ENCODE measurements around the gene MLPH.

The MLPH gene

DNA sequence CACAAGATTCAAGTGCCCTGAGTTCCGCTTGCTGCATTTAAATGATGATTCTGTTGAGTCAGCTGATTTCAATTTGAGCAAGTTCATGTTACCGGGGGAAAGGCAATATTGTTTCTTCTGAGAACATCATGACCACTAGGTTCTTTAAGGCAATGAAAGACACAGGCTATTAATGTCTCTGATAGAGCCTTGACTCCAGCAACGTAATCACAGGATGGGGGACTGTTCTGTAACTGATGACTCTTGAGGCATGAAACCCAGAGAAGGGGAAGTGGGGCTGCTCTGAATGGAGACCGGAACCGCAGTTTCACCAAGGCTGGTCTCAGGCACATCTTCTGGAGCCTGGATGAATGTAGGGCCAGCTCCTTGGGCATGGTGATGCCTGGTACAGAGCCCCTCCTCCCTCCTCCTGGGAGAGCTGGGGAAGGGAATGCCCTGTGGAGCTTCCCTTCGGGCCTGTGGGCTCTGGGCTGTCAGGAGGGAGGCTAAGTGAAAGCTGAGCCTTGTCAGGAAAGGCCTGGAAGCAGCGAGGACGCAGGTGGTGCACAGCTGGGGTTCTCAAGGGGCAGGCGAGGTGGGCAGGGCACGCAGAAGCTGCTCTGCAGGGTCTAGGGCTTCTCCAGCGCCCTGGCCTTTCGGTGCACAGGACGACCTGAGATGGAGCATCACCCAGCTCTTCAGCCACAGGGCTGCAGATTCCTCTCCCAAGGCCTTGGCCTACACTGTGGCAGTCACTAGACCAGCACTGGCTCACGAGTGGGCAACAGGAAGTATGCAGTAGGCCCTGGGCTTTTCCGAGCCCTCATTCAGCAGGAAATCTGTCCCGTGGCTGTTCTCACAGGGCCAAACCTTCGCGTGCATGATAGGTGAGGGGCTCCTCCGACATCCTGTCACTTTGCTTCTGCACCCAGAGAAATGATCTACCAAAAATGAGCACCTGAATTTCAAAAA lies 42.7 kb downstream of the MLPH start:
- DNase-seq (ENCODE audit: low read depth) = no peak
- no peak for TF ChIP-seq CTCF (conservative IDR thresholded peaks at IDR 0.05; ENCODE audit: low read length)
- H3K4me3 ChIP-seq (ENCODE audit: low read length) = no peak overlapping the region

- no peak overlapping the region for H3K4me3 ChIP-seq (ENCODE audit: low read length)
- DNase-seq (ENCODE audit: low read depth) = no peak
- no peak for TF ChIP-seq CTCF (conservative IDR thresholded peaks at IDR 0.05; ENCODE audit: low read length)
Observed at GRCh38 chr2:237530472-237531433, 43.7 kb downstream of the MLPH start.

DNA sequence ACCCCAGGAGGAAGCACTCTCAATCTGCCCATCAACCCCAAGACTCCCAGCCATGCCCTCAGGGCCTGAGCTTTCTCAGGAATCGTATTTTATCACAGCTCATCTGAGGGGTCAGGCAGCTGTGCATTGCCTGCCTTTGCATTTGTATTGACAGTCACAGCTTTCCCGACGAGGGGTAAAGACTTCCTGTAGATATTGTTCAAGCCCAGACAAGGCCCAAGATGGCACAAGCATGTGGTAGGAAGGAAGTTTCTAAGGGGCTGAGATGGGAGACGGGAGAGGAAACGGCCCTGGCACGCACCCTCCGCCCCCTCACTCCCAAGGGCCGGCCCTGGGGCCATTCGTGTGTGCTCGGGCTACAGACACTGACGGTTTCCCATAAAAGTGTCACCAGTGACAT lies 45.1 kb downstream of the MLPH start:
- no peak for DNase-seq (ENCODE audit: low read depth)
- H3K4me3 ChIP-seq (ENCODE audit: low read length) = no peak overlapping the region
- TF ChIP-seq CTCF (conservative IDR thresholded peaks at IDR 0.05; ENCODE audit: low read length) = no peak

GRCh38 chr2:237533668-237534161 lies 46.7 kb downstream of the MLPH start:
- no peak for TF ChIP-seq CTCF (conservative IDR thresholded peaks at IDR 0.05; ENCODE audit: low read length)
- no peak overlapping the region for H3K4me3 ChIP-seq (ENCODE audit: low read length)
- peak; percentile 5 for DNase-seq (ENCODE audit: low read depth)

GRCh38 chr2:237534380-237534779 lies 47.3 kb downstream of the MLPH start:
- DNase-seq (ENCODE audit: low read depth) = no peak
- H3K4me3 ChIP-seq (ENCODE audit: low read length) = no peak overlapping the region
- TF ChIP-seq CTCF (conservative IDR thresholded peaks at IDR 0.05; ENCODE audit: low read length) = no peak

DNA sequence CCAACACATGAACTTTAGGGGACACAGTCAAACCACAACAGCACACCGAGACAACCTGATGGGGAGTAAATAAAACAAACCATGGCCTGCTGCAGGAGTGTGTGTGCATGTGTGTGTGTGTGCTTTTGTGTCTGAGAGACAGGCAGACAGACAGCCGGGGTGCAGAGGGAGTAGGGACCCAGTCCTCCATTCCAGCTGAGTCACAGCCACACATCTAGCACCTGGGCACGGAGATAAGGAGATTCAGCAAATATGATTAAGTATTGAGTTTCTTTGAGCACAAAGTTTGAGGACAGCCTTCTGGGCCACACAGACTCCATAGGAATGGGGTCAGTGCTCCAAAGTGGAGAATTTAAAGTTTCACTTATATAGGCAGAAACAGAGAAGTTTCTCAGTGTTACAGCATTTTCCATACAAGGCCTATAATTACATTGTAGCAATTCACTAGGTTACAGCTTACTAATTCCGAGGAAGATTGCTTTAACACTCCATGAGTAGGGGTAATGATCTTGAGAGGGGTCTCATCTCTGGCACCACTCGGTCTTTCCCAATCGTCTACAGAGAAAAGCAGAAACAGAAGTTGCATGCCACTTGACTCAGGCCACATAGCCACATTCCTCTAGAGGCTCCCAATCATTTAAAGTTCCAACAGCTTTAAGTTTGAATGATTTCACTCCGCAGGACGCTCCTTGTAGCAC lies 48.5 kb downstream of the MLPH start:
- no peak for DNase-seq (ENCODE audit: low read depth)
- no peak overlapping the region for H3K4me3 ChIP-seq (ENCODE audit: low read length)
- TF ChIP-seq CTCF (conservative IDR thresholded peaks at IDR 0.05; ENCODE audit: low read length) = no peak
